H1 (cell line): ENCODE data around the gene CACNA1B. TPM values are rescaled to one million over a fixed set of nuclear protein-coding genes. Genes with fewer than 3 reads are reported as not detected.

Experiments
- KDM5A ChIP-seq: fragments of 200-600 bp; IDR thresholded peaks from 2 replicates; pipeline ENCODE4 v1.7.1; 2012; ENCODE audit warnings: mild to moderate bottlenecking, low read length, inconsistent platforms, mixed read lengths
- RNF2 ChIP-seq: fragments of 200-900, 300-1000 bp; sonication (generic); IDR thresholded peaks from 2 replicates; pipeline ENCODE4 v1.7.1; 2016; ENCODE audit warnings: borderline replicate concordance, low read depth, mild to moderate bottlenecking, antibody characterized with exemption, low read length; ENCODE audit not compliant: poor library complexity, severe bottlenecking; ENCODE audit errors: missing control alignments
- polyA plus RNA-seq, 7 experiments: library from polyadenylated mRNA; depleted of rRNA in 3 of 7; stranded (reverse) in 5 of 7; unstranded in 2 of 7; fragments of >200 nt in 5 of 7; fragments of 200-250 nt in 2 of 7; gene quantifications; 1 replicate in 5 of 7; 2 replicates in 1 of 7; 4 replicates in 1 of 7; pipeline versions ENCODE4 v1.2.1 to v1.2.3, GENCODE V29; 2011 to 2013; ENCODE audit warnings: missing spikeins in 2 of 7, mixed read lengths in 2 of 7
- total RNA-seq: library from RNA; stranded (reverse); fragmentation: NEBNext Ultra II Directional; extraction: Animal tissue kit (Norgen Biotek cat#: 25700); gene quantifications from 2 replicates; pipeline ENCODE4 v1.2.1, GENCODE V29; 2021
- TF ChIP-seq, protein P1 (sequence below): fragments of 300-600 bp; sonication (generic); IDR thresholded peaks from 2 replicates; pipeline ENCODE4 v1.7.1; 2012; ENCODE audit warnings: low read length, moderate library complexity, mild to moderate bottlenecking, inconsistent platforms; ENCODE audit not compliant: insufficient replicate concordance

Gene CACNA1B
- total and polyA plus RNA-seq, 2 of the 8 experiments (the other 6 are each of a cell fraction or from before 2014, with no cell fraction given): 1.5 to 5.7 TPM

GRCh38 chr9:137875846-137876245, 1.7 kb upstream of the CACNA1B start (continued):
- TF ChIP-seq, protein P1, sequence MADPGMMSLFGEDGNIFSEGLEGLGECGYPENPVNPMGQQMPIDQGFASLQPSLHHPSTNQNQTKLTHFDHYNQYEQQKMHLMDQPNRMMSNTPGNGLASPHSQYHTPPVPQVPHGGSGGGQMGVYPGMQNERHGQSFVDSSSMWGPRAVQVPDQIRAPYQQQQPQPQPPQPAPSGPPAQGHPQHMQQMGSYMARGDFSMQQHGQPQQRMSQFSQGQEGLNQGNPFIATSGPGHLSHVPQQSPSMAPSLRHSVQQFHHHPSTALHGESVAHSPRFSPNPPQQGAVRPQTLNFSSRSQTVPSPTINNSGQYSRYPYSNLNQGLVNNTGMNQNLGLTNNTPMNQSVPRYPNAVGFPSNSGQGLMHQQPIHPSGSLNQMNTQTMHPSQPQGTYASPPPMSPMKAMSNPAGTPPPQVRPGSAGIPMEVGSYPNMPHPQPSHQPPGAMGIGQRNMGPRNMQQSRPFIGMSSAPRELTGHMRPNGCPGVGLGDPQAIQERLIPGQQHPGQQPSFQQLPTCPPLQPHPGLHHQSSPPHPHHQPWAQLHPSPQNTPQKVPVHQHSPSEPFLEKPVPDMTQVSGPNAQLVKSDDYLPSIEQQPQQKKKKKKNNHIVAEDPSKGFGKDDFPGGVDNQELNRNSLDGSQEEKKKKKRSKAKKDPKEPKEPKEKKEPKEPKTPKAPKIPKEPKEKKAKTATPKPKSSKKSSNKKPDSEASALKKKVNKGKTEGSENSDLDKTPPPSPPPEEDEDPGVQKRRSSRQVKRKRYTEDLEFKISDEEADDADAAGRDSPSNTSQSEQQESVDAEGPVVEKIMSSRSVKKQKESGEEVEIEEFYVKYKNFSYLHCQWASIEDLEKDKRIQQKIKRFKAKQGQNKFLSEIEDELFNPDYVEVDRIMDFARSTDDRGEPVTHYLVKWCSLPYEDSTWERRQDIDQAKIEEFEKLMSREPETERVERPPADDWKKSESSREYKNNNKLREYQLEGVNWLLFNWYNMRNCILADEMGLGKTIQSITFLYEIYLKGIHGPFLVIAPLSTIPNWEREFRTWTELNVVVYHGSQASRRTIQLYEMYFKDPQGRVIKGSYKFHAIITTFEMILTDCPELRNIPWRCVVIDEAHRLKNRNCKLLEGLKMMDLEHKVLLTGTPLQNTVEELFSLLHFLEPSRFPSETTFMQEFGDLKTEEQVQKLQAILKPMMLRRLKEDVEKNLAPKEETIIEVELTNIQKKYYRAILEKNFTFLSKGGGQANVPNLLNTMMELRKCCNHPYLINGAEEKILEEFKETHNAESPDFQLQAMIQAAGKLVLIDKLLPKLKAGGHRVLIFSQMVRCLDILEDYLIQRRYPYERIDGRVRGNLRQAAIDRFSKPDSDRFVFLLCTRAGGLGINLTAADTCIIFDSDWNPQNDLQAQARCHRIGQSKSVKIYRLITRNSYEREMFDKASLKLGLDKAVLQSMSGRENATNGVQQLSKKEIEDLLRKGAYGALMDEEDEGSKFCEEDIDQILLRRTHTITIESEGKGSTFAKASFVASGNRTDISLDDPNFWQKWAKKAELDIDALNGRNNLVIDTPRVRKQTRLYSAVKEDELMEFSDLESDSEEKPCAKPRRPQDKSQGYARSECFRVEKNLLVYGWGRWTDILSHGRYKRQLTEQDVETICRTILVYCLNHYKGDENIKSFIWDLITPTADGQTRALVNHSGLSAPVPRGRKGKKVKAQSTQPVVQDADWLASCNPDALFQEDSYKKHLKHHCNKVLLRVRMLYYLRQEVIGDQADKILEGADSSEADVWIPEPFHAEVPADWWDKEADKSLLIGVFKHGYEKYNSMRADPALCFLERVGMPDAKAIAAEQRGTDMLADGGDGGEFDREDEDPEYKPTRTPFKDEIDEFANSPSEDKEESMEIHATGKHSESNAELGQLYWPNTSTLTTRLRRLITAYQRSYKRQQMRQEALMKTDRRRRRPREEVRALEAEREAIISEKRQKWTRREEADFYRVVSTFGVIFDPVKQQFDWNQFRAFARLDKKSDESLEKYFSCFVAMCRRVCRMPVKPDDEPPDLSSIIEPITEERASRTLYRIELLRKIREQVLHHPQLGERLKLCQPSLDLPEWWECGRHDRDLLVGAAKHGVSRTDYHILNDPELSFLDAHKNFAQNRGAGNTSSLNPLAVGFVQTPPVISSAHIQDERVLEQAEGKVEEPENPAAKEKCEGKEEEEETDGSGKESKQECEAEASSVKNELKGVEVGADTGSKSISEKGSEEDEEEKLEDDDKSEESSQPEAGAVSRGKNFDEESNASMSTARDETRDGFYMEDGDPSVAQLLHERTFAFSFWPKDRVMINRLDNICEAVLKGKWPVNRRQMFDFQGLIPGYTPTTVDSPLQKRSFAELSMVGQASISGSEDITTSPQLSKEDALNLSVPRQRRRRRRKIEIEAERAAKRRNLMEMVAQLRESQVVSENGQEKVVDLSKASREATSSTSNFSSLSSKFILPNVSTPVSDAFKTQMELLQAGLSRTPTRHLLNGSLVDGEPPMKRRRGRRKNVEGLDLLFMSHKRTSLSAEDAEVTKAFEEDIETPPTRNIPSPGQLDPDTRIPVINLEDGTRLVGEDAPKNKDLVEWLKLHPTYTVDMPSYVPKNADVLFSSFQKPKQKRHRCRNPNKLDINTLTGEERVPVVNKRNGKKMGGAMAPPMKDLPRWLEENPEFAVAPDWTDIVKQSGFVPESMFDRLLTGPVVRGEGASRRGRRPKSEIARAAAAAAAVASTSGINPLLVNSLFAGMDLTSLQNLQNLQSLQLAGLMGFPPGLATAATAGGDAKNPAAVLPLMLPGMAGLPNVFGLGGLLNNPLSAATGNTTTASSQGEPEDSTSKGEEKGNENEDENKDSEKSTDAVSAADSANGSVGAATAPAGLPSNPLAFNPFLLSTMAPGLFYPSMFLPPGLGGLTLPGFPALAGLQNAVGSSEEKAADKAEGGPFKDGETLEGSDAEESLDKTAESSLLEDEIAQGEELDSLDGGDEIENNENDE: no peak
- TF ChIP-seq KDM5A (no peak), RNF2 (no peak)
- TF ChIP-seq, all 59 proteins: peak for 0
